Body of pancreas (tissue), 4 donors: ENCODE results near the gene ZNF407.
A peak's percentile ranks its signal among the peaks of the same experiment; 100 is the strongest.

Experiments used
- CTCF ChIP-seq, 7 experiments: fragments of 450-650 bp in 4 of 7; fragments of 200-600 bp in 3 of 7; sonication (generic) in 3 of 7; IDR thresholded peaks; one replicate each; pipeline ENCODE4 v1.5.1; 2016 to 2019; ENCODE audit warnings: antibody characterized with exemption in 7 of 7
- POLR2A ChIP-seq, 3 donors: fragments of 450-650 bp; IDR thresholded peaks; one replicate each; pipeline ENCODE4 v1.6.1; 2016; ENCODE audit warnings: antibody characterized with exemption in 3 of 3, mild to moderate bottlenecking in 2 of 3

- TF ChIP-seq CTCF (IDR thresholded peaks at IDR 0.05) = no peak
- TF ChIP-seq POLR2A (IDR thresholded peaks at IDR 0.05) = peak; percentile 25 to 82 (median 76)
Observed at GRCh38 chr18:74597662-74598349, at the start of gene ZNF407.
